Ascending aorta (tissue), 2 donors: Measurements from ENCODE around the gene THADA. TPM values are rescaled to one million over a fixed set of nuclear protein-coding genes. Genes with fewer than 3 reads are reported as not detected.

ENCODE experiments used
- DNase-seq, 2 donors: peaks; one replicate each; pipeline ENCODE4 v3.0.0-alpha.2; 2019; ENCODE audit warnings: low spot score in 2 of 2
- H3K27ac ChIP-seq, 2 donors: fragments of 200-600 bp; sonication (generic); one replicate each; pipeline ENCODE4 v1.5.1; 2016 to 2017; ENCODE audit warnings: mild to moderate bottlenecking in 1 of 2
- H3K27me3 ChIP-seq: fragments of 200-600 bp; sonication (generic); one replicate; pipeline ENCODE4 v1.5.1; 2017
- H3K36me3 ChIP-seq, 2 donors: fragments of 200-600 bp; sonication (generic); one replicate each; pipeline ENCODE4 v1.5.1; 2016
- H3K4me1 ChIP-seq, 2 donors: fragments of 200-600 bp; sonication (generic); one replicate each; pipeline ENCODE4 v1.5.1; 2016 to 2017; ENCODE audit warnings: mild to moderate bottlenecking in 1 of 2
- H3K4me3 ChIP-seq, 2 donors: fragments of 200-600 bp; sonication (generic); one replicate each; pipeline ENCODE4 v1.5.1; 2016 to 2017; ENCODE audit warnings: mild to moderate bottlenecking in 1 of 2
- H3K9me3 ChIP-seq, 2 donors: fragments of 200-600 bp; sonication (generic); one replicate each; pipeline ENCODE4 v1.5.1; 2016
- intact Hi-C: fragments of 100-400 bp; cut with DNase I; formaldehyde crosslinking; loops from one replicate; pipeline ENCODE4 v1.15.1; 2023
- total RNA-seq: library from RNA; depleted of rRNA; stranded (reverse); fragments of >200 nt; gene quantifications from one replicate; pipeline ENCODE4 v1.1.0, GENCODE V29; 2016
- TF ChIP-seq, protein P1 (sequence below), 3 experiments: fragments of 200-600 bp in 2 of 3; fragments of 450-650 bp in 1 of 3; sonication (generic) in 2 of 3; IDR thresholded peaks; one replicate each; pipeline ENCODE4 v1.5.1; 2016 to 2019; ENCODE audit warnings: antibody characterized with exemption in 3 of 3, mild to moderate bottlenecking in 1 of 3, moderate library complexity in 1 of 3

The THADA gene
- total RNA-seq, 1 donor from 2014 or later, result 27.4 TPM

DNA sequence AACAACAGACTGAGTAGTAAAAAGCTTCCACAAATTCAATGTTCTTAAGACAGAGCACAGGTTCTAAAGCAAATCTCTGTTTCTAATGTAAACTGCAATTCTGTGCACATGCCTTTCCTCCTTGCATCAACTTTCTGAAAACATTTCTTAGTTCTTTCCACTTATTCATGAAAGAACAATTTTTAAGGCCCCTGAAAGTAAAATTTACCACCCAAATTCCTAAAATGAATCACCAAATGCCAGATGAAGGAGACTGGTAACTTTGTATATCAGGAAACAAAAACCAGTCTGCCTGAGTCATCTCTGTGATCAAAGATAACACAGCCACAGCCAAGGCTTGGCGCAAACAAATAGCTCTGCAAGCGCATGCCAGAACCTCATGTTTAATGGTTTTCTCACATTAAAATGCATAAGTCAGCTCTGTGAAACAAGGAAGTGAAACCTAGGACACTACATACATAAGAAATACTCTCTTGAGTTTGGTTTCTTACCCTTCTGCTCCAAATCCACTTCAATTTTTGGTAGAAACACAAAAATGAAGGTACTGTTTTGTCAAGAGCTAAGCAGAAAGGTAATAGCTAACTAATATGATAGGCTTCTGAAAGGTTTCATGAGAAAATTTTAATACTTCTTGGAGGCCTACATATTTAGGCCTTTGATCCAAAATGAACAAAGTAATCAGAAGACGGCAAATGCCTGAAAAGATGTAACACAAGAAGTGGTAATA is 169.4 kb downstream of the THADA start:
- DNase-seq, result peak in 1 of 2 donors; percentile 87
- TF ChIP-seq, protein P1, sequence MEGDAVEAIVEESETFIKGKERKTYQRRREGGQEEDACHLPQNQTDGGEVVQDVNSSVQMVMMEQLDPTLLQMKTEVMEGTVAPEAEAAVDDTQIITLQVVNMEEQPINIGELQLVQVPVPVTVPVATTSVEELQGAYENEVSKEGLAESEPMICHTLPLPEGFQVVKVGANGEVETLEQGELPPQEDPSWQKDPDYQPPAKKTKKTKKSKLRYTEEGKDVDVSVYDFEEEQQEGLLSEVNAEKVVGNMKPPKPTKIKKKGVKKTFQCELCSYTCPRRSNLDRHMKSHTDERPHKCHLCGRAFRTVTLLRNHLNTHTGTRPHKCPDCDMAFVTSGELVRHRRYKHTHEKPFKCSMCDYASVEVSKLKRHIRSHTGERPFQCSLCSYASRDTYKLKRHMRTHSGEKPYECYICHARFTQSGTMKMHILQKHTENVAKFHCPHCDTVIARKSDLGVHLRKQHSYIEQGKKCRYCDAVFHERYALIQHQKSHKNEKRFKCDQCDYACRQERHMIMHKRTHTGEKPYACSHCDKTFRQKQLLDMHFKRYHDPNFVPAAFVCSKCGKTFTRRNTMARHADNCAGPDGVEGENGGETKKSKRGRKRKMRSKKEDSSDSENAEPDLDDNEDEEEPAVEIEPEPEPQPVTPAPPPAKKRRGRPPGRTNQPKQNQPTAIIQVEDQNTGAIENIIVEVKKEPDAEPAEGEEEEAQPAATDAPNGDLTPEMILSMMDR (IDR thresholded peaks at IDR 0.05), result no peak
- no peaks in the 10 kb centered on the region for H3K9me3 ChIP-seq
- intact Hi-C loops, result loop anchor here (5.0 kb wide), 1 partner anchor 36 kb away; no protein-coding TSS in a partner anchor
- H3K27ac ChIP-seq, result peak overlapping the region; percentile 35 to 65
- no peaks in the 10 kb centered on the region for H3K27me3 ChIP-seq
- H3K4me3 ChIP-seq, result no peak overlapping the region
- H3K4me1 ChIP-seq, result peaks cover 9 to 34% of the 10 kb centered on the region in 2 donors
- no peaks in the 10 kb centered on the region for H3K36me3 ChIP-seq

DNA sequence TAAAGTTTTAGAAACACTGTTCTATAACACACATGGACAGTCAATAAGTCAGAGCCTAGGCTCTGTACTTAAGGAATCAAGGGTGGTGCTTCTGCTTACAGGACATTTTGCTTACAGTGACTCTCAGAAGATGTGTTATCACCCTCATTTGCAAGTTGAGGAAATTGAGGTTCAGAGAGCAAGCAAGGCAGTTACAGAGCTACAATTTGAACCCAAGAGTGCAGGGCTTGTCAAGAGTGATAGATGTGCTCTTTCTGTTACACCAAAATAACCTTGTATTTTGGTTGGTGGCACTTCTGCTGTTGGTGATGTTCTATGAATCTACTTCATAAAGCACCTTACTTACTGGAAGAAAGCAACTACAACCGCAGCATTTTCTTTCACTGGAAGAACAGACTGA is 170.2 kb downstream of the THADA start:
- intact Hi-C loops, result loop anchor here (5.0 kb wide), 1 partner anchor 37 kb away; no protein-coding TSS in a partner anchor
- Histone ChIP-seq H3K4me3 (no peak overlapping the region), H3K9me3 (no peaks in the 10 kb centered on the region), H3K27ac (peak overlapping the region; percentile 28 to 65), H3K27me3 (no peaks in the 10 kb centered on the region), H3K36me3 (no peaks in the 10 kb centered on the region), H3K4me1 (peaks cover 9 to 39% of the 10 kb centered on the region in 2 donors)
- TF ChIP-seq, protein P1 (IDR thresholded peaks at IDR 0.05), result no peak
- no peak for DNase-seq

DNA sequence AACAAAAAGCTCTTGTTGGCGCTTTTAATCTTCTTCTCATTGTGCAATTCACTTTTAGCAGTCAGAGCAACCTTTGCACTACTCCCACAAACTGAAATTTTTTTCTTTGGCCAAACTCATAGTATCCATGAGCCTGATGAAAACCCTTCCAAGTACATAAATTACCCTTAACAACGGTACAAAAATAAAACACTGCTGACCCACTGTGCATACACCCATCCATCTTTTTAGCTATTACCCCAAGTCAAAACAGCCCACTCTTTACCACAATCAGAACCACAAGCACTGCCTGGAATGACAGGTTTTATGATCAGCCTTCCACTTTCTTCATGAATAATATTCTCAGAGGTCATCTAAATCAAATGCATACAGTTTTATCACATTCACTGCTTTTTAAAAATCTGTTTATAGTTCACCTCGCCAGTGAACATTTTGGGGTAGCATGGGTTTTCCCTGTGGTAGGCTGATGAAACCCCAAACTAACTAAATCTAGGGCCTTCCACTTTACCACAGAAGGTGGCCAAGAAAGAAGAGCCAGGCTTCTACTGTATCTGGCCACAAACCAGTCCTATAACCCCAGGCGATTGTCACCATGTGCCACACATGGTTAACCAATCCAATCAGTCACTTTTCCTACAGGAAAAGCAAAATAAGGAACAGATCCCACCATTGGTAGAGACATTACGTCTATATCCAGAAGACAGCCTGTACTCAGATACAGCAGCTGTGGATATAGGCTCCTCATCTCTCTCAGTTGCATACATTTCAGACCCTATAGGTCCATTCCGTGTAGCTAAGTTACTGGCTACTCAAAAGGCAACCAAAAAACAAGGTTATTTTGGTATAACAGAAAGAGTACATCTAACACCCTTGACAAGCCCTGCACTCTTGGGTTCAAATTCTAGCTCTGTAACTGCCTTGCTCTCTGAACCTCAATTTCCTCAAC is 171.3 kb downstream of the THADA start:
- no peak for DNase-seq
- TF ChIP-seq, protein P1 (IDR thresholded peaks at IDR 0.05), result no peak
- intact Hi-C loops, result loop anchor here (5.0 kb wide), 1 partner anchor 38 kb away; no protein-coding TSS in a partner anchor
- Histone ChIP-seq H3K4me1 (peaks cover 9 to 44% of the 10 kb centered on the region in 2 donors), H3K4me3 (no peak overlapping the region), H3K36me3 (no peaks in the 10 kb centered on the region), H3K27ac (peak overlapping the region; percentile 28 to 65), H3K27me3 (no peaks in the 10 kb centered on the region), H3K9me3 (no peaks in the 10 kb centered on the region)

DNA sequence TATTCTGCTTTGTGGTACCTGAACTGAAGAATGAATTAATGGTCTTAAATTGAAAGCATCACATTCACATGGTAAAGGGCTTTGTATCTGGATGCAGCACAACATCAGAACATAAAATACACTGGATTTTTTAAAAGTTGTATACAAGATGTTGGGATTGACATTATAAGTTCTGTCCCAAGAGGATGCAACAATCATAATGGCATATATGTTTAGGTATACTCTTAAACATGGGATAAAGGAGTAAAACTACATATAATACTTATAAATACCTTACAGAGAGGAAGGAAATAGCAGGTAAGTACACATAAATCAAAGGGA is 171.9 kb downstream of the THADA start:
- TF ChIP-seq, protein P1 (IDR thresholded peaks at IDR 0.05), result no peak
- no peak overlapping the region for H3K4me3 ChIP-seq
- H3K9me3 ChIP-seq, result no peaks in the 10 kb centered on the region
- peak overlapping the region in 1 of 2 donors; percentile 28 for H3K27ac ChIP-seq
- H3K27me3 ChIP-seq, result no peaks in the 10 kb centered on the region
- peaks cover 9 to 50% of the 10 kb centered on the region in 2 donors for H3K4me1 ChIP-seq
- intact Hi-C loops, result no loop called here
- H3K36me3 ChIP-seq, result no peaks in the 10 kb centered on the region
- DNase-seq, result no peak

DNA sequence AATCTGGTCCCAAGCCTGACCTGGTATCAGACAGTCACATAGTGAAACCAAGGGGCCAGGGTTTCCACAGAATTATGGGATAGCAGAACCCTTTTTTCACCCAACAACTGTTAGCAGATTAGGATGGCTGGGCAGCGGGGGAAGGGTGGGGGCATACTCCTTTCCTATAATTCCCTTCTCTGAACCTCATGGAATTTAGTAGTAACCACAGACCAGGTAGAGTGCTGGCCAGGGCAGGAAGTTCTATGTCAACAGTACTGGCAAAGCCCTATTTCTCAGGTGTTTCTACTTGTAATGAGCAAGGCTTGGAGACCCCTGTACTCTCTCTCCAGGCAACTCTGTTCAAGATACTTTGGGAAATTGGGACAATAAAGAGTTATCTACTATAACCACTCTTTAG is 174.6 kb downstream of the THADA start:
- intact Hi-C loops, result no loop called here
- H3K4me1 ChIP-seq, result peaks cover 3 to 60% of the 10 kb centered on the region in 2 donors
- TF ChIP-seq, protein P1 (IDR thresholded peaks at IDR 0.05), result no peak
- H3K27ac ChIP-seq, result peak overlapping the region in 1 of 2 donors; percentile 15
- DNase-seq, result no peak
- H3K9me3 ChIP-seq, result no peaks in the 10 kb centered on the region
- no peaks in the 10 kb centered on the region for H3K27me3 ChIP-seq
- H3K36me3 ChIP-seq, result no peaks in the 10 kb centered on the region
- H3K4me3 ChIP-seq, result no peak overlapping the region
